CD4-positive, CD25-positive, alpha-beta regulatory T cell (primary cell): ENCODE data around the gene ABHD12. TPM values are rescaled to one million over a fixed set of nuclear protein-coding genes. Genes with fewer than 3 reads are reported as not detected.

Source experiments
- ATAC-seq, 2 donors: fragments of 150-1000 bp; cut with Tn5 transposase; one replicate each; pipeline ENCODE4 v1.10.0; 2021; ENCODE audit warnings: low read depth in 2 of 2, moderate number of reproducible peaks in 2 of 2, moderate library complexity in 1 of 2
- DNase-seq, 3 donors: peaks; one replicate each; pipeline versions ENCODE4 v3.0.0 to v3.0.0-alpha.2; 2012 to 2022; ENCODE audit warnings: mixed read lengths in 1 of 3
- H3K27ac ChIP-seq: one replicate; pipeline ENCODE4 v1.7.0; 2013; ENCODE audit warnings: mild to moderate bottlenecking, low read length; ENCODE audit not compliant: insufficient read depth, poor library complexity, severe bottlenecking
- H3K27me3 ChIP-seq: one replicate; pipeline ENCODE4 v1.7.0; 2013; ENCODE audit warnings: low read length; ENCODE audit not compliant: control insufficient read depth, insufficient read depth
- H3K36me3 ChIP-seq: one replicate; pipeline ENCODE4 v1.7.0; 2013; ENCODE audit warnings: mild to moderate bottlenecking, low read length, moderate library complexity; ENCODE audit not compliant: control insufficient read depth, insufficient read depth
- H3K4me1 ChIP-seq: 2 replicates; pipeline ENCODE4 v1.7.0; 2013; ENCODE audit warnings: mild to moderate bottlenecking, low read length; ENCODE audit not compliant: insufficient read depth, control insufficient read depth, poor library complexity, severe bottlenecking
- H3K4me3 ChIP-seq: one replicate; pipeline ENCODE4 v1.7.0; 2013; ENCODE audit warnings: low read depth, mild to moderate bottlenecking, low read length, moderate library complexity
- H3K9me3 ChIP-seq, 2 experiments: 1 replicate in 1 of 2; 2 replicates in 1 of 2; pipeline ENCODE4 v1.7.0; 2013; ENCODE audit warnings: low read length in 2 of 2, mild to moderate bottlenecking in 1 of 2, moderate library complexity in 1 of 2; ENCODE audit not compliant: control insufficient read depth in 2 of 2
- H3K27ac Mint-ChIP-seq, 3 donors: one replicate each; pipeline ENCODE4 v1.8.0; 2020 to 2022; ENCODE audit warnings: mild to moderate bottlenecking in 3 of 3, mixed read lengths in 3 of 3, moderate library complexity in 2 of 3
- H3K27me3 Mint-ChIP-seq: one replicate; pipeline ENCODE4 v1.8.0; 2022; ENCODE audit warnings: mild to moderate bottlenecking, mixed read lengths
- H3K36me3 Mint-ChIP-seq: one replicate; pipeline ENCODE4 v1.8.0; 2020; ENCODE audit warnings: mixed read lengths
- H3K4me1 Mint-ChIP-seq, 4 donors: one replicate each; pipeline ENCODE4 v1.8.0; 2020 to 2022; ENCODE audit warnings: mixed read lengths in 4 of 4, mild to moderate bottlenecking in 1 of 4
- H3K4me3 Mint-ChIP-seq, 4 donors: one replicate each; pipeline ENCODE4 v1.8.0; 2020 to 2022; ENCODE audit warnings: mild to moderate bottlenecking in 4 of 4, mixed read lengths in 4 of 4, moderate library complexity in 3 of 4
- H3K9me3 Mint-ChIP-seq, 7 donors: one replicate each; pipeline ENCODE4 v1.8.0; 2020 to 2022; ENCODE audit warnings: mixed read lengths in 7 of 7, mild to moderate bottlenecking in 3 of 7, moderate library complexity in 2 of 7
- polyA plus RNA-seq, 4 donors: library from polyadenylated mRNA; unstranded; fragments of 300-500 nt; fragmentation: Illumina TruSeq; gene quantifications; one replicate each; pipeline ENCODE4 v1.2.3, GENCODE V29; 2021
- total RNA-seq: library from RNA; stranded (reverse); gene quantifications from one replicate; pipeline ENCODE4 v1.2.3, GENCODE V29; 2022

ABHD12 gene
- total and polyA plus RNA-seq, 5 donors from 2014 or later, result 26.8 to 44.1 (median 27.9) TPM

DNA sequence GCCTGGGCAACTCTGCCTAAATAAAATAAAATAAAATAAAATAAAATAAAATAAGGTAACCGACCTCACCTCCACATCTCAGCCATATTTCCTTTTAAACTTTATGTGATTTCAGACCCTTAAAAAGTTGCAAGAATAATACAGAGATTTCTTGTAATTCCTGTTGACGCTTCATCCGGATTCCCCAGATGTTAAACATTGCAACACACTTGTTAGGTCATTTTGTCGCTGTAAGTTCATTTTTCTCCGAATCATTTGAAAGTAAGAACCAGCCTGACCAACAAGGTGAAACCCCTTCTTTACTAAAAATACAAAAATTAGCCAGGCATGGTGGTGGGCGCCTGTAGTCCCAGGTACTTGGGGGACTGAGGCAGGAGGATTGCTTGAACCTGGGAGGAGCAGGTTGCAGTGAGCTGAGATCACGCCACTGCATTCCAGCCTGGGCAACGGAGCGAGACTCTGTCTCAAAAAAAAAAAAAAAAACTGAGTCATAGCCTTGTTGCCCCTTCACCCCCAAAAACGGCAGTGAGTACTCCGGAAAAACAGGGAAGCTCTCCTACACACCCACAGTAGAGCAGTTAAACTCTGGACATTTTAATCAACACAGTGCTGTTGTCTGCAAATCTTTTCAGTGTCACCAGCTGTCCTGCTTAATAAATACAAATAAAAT lies 136.9 kb downstream of the ABHD12 start:
- Histone ChIP-seq H3K27me3 (no peaks in the 10 kb centered on the region), H3K4me1 (peaks cover 18% of the 10 kb centered on the region), H3K9me3 (no peaks in the 10 kb centered on the region), H3K36me3 (no peaks in the 10 kb centered on the region), H3K4me3 (no peak overlapping the region), H3K27ac (no peak overlapping the region)
- ATAC-seq (no peak), DNase-seq (no peak)
- Mint-ChIP-seq H3K4me1 (peaks cover 18 to 90% (median 44%) of the 10 kb centered on the region in 4 donors), H3K9me3 (no peaks in the 10 kb centered on the region), H3K27ac (peak overlapping the region in 1 of 3 donors; percentile 32), H3K4me3 (peak overlapping the region in 1 of 4 donors; percentile 38), H3K27me3 (no peaks in the 10 kb centered on the region), H3K36me3 (peaks cover 1% of the 10 kb centered on the region)

- H3K27ac Mint-ChIP-seq, result peak overlapping the region in 1 of 3 donors; percentile 73
- Histone ChIP-seq H3K36me3 (no peaks in the 10 kb centered on the region), H3K4me1 (peaks cover 22% of the 10 kb centered on the region), H3K27me3 (no peaks in the 10 kb centered on the region), H3K27ac (no peak overlapping the region), H3K9me3 (no peaks in the 10 kb centered on the region), H3K4me3 (no peak overlapping the region)
- no peaks in the 10 kb centered on the region for H3K9me3 Mint-ChIP-seq
- peaks cover 19 to 84% (median 43%) of the 10 kb centered on the region in 4 donors for H3K4me1 Mint-ChIP-seq
- no peak for ATAC-seq
- H3K4me3 Mint-ChIP-seq, result peak overlapping the region in 1 of 4 donors; percentile 98
- H3K27me3 Mint-ChIP-seq, result no peaks in the 10 kb centered on the region
- no peaks in the 10 kb centered on the region for H3K36me3 Mint-ChIP-seq
- DNase-seq, result no peak
Measured at GRCh38 chr20:25252686-25253421, 137.8 kb downstream of the ABHD12 start.

DNA sequence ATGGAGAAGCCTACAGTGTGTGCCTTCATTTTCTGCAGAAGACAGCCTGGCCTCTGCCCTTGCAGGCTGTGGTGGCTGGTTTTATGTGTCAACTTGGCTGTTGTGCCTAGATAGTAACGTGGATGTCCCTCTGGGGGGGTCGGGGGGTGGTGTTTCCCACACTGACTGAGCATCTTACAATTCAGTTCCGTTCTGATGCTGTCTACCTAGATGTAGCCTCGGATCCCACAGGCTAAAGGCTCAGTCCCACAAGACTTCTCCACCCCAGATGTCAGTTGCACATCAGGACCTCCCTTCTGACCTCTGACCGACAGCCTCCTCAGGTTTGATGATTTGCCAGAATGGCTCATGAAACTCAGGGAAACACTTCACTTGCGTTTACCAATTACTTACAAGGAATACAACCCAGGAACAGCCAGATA lies 138.4 kb downstream of the ABHD12 start:
- Histone ChIP-seq H3K27ac (no peak overlapping the region), H3K36me3 (no peaks in the 10 kb centered on the region), H3K27me3 (no peaks in the 10 kb centered on the region), H3K4me1 (peaks cover 25% of the 10 kb centered on the region), H3K4me3 (no peak overlapping the region), H3K9me3 (no peaks in the 10 kb centered on the region)
- Mint-ChIP-seq H3K27me3 (no peaks in the 10 kb centered on the region), H3K4me1 (peaks cover 19 to 81% (median 40%) of the 10 kb centered on the region in 4 donors), H3K27ac (peak overlapping the region in 2 of 3 donors; percentile 56 to 73), H3K36me3 (no peaks in the 10 kb centered on the region), H3K9me3 (no peaks in the 10 kb centered on the region), H3K4me3 (peak overlapping the region in 1 of 4 donors; percentile 98)
- DNase-seq (no peak), ATAC-seq (no peak)

GRCh38 chr20:25251558-25251957 lies 139.1 kb downstream of the ABHD12 start:
- Mint-ChIP-seq H3K36me3 (no peaks in the 10 kb centered on the region), H3K9me3 (no peaks in the 10 kb centered on the region), H3K27me3 (no peaks in the 10 kb centered on the region), H3K27ac (peak overlapping the region in 2 of 3 donors; percentile 56 to 73), H3K4me3 (peak overlapping the region in 3 of 4 donors; percentile 30 to 98 (median 95)), H3K4me1 (peaks cover 19 to 82% (median 45%) of the 10 kb centered on the region in 4 donors)
- H3K27ac ChIP-seq, result no peak overlapping the region
- H3K4me1 ChIP-seq, result peaks cover 31% of the 10 kb centered on the region
- DNase-seq, result no peak
- no peaks in the 10 kb centered on the region for H3K36me3 ChIP-seq
- no peak for ATAC-seq
- no peaks in the 10 kb centered on the region for H3K27me3 ChIP-seq
- no peak overlapping the region for H3K4me3 ChIP-seq
- no peaks in the 10 kb centered on the region for H3K9me3 ChIP-seq

GRCh38 chr20:25251019-25251418 lies 139.6 kb downstream of the ABHD12 start:
- no peaks in the 10 kb centered on the region for H3K9me3 Mint-ChIP-seq
- H3K4me3 ChIP-seq, result no peak overlapping the region
- H3K4me3 Mint-ChIP-seq, result peak overlapping the region; percentile 95 to 98 (median 96)
- peaks cover 19 to 82% (median 47%) of the 10 kb centered on the region in 4 donors for H3K4me1 Mint-ChIP-seq
- no peaks in the 10 kb centered on the region for H3K36me3 ChIP-seq
- no peaks in the 10 kb centered on the region for H3K9me3 ChIP-seq
- ATAC-seq (no peak), DNase-seq (no peak)
- no peak overlapping the region for H3K27ac ChIP-seq
- peak overlapping the region in 1 of 3 donors; percentile 56 for H3K27ac Mint-ChIP-seq
- no peaks in the 10 kb centered on the region for H3K27me3 Mint-ChIP-seq
- H3K4me1 ChIP-seq, result peaks cover 31% of the 10 kb centered on the region
- no peaks in the 10 kb centered on the region for H3K27me3 ChIP-seq
- no peaks in the 10 kb centered on the region for H3K36me3 Mint-ChIP-seq

DNA sequence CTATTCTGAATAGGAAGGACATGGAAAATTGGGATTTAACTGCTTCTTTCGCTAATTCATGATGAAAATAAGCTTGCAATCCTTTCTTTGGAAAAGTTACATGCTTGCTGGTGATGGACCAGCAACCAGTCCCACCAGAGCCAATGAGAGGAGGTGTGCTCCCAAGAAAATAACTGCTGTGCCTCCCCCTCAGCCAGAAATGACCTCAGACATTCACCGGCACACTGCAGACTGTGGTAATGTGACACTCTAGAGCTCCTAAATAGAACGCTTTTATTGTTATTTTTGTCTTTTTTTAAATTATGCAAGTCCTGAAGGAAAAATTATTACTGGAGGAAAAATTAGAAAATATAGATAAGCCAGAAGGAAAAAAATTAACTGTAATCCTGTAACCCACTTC lies 140.1 kb downstream of the ABHD12 start:
- Histone ChIP-seq H3K9me3 (no peaks in the 10 kb centered on the region), H3K27me3 (no peaks in the 10 kb centered on the region), H3K4me3 (peak overlapping the region; percentile 58), H3K4me1 (peaks cover 31% of the 10 kb centered on the region), H3K36me3 (no peaks in the 10 kb centered on the region), H3K27ac (no peak overlapping the region)
- no peak for ATAC-seq
- Mint-ChIP-seq H3K9me3 (no peaks in the 10 kb centered on the region), H3K36me3 (no peaks in the 10 kb centered on the region), H3K4me3 (peak overlapping the region; percentile 95 to 98 (median 96)), H3K27me3 (no peaks in the 10 kb centered on the region), H3K27ac (peak overlapping the region in 1 of 3 donors; percentile 56), H3K4me1 (peaks cover 19 to 77% (median 46%) of the 10 kb centered on the region in 4 donors)
- no peak for DNase-seq
